K562 (cell line): ENCODE results near the gene USP7.

Experiments used
- CBFB ChIP-seq: sonication (generic); formaldehyde crosslinking; IDR thresholded peaks from 2 replicates; pipeline ENCODE4 v1.4.0; 2020; ENCODE audit warnings: mild to moderate bottlenecking, missing genetic modification reagents
- CHD4 ChIP-seq: fragments of 200-600 bp; sonication (generic); IDR thresholded peaks from 3 replicates; pipeline ENCODE4 v1.6.1; 2012; ENCODE audit warnings: low read depth, mild to moderate bottlenecking, mixed read lengths, low read length, inconsistent platforms; ENCODE audit not compliant: insufficient read depth, insufficient replicate concordance, poor library complexity, severe bottlenecking
- EZH2 ChIP-seq: IDR thresholded peaks from 2 replicates; pipeline ENCODE4 v1.6.1; 2012; ENCODE audit warnings: low read depth, mild to moderate bottlenecking, inconsistent platforms, low read length, borderline replicate concordance
- FOXJ3 ChIP-seq: sonication (generic); formaldehyde crosslinking; IDR thresholded peaks from 2 replicates; pipeline ENCODE4 v1.4.0; 2020; ENCODE audit warnings: mild to moderate bottlenecking, missing genetic modification reagents
- GTF2F1 ChIP-seq: IDR thresholded peaks from 2 replicates; pipeline ENCODE4 v1.6.1; 2011; ENCODE audit warnings: low read depth, low read length, improper control_type of control experiment
- LCOR ChIP-seq: sonication (generic); formaldehyde crosslinking; IDR thresholded peaks from 2 replicates; pipeline ENCODE4 v1.8.0; 2022; ENCODE audit warnings: mild to moderate bottlenecking, missing genetic modification reagents
- RNF2 ChIP-seq: sonication (generic); IDR thresholded peaks from 2 replicates; pipeline ENCODE4 v1.6.1; 2016
- SP1 ChIP-seq: sonication (generic); formaldehyde crosslinking; IDR thresholded peaks from 2 replicates; pipeline ENCODE4 v1.8.1; 2022; ENCODE audit warnings: mild to moderate bottlenecking, missing genetic modification reagents
- ZNF274 ChIP-seq: IDR thresholded peaks from 2 replicates; pipeline ENCODE4 v1.6.1; 2011; ENCODE audit warnings: low read depth, mild to moderate bottlenecking, low read length, moderate library complexity, borderline replicate concordance
- ZNF551 ChIP-seq: fragments of 250-450 bp; sonication (Bioruptor Pico); IDR thresholded peaks from 2 replicates; pipeline ENCODE4 v1.5.0; 2021; ENCODE audit warnings: mild to moderate bottlenecking, moderate library complexity
- TF ChIP-seq, protein P1 (sequence below): sonication (generic); formaldehyde crosslinking; IDR thresholded peaks from 2 replicates; pipeline ENCODE4 v1.8.1; 2023; ENCODE audit warnings: mild to moderate bottlenecking, missing genetic modification reagents, moderate library complexity
- TF ChIP-seq, protein P2 (sequence below), 3 experiments: IDR thresholded peaks in 2 of 3; conservative IDR thresholded peaks in 1 of 3; 2 replicates each; pipeline ENCODE4 v1.5.1; 2011 to 2012; ENCODE audit warnings: low read length in 3 of 3, mild to moderate bottlenecking in 3 of 3, control low read depth in 2 of 3, improper control_type of control experiment in 1 of 3, inconsistent platforms in 1 of 3, low read depth in 1 of 3, mixed read lengths in 1 of 3, moderate library complexity in 1 of 3; ENCODE audit not compliant: insufficient read depth in 2 of 3
- TF ChIP-seq, protein P3 (sequence below): sonication (generic); formaldehyde crosslinking; IDR thresholded peaks from 2 replicates; pipeline ENCODE4 v1.8.1; 2022; ENCODE audit warnings: missing genetic modification reagents

DNA sequence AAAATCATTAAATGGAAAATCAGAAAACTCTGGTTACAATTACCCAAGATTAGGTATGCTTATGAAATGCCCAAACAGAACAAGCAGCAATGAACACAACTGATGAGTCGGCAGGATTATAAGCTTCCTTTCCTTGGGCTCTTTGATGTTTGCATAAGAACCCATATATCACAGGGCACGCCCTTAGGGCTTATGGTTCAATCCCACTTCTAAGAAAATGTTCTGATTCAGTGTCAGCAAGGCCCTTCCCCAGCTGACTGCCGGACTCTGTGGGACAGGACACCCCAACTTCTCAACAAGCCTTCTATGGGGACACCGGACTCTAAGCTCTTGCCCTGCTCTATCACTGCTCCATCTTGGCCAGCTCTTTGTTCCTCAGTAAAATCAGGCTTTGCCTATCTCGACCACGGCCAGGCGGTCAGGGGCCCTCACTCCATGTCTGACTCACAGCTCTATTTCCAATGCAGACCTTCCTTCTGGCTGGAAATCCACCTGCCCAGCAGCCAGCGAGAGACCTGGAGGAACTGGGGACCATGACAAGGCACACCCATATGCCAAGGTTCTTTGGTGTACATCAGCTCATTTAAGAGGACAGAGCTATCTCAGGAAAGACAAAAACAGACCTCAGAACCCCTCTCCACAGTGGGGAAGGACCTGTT, 54.8 kb downstream of the USP7 start:
- TF ChIP-seq, protein P1, sequence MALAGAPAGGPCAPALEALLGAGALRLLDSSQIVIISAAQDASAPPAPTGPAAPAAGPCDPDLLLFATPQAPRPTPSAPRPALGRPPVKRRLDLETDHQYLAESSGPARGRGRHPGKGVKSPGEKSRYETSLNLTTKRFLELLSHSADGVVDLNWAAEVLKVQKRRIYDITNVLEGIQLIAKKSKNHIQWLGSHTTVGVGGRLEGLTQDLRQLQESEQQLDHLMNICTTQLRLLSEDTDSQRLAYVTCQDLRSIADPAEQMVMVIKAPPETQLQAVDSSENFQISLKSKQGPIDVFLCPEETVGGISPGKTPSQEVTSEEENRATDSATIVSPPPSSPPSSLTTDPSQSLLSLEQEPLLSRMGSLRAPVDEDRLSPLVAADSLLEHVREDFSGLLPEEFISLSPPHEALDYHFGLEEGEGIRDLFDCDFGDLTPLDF (CRISPR knock-in tag), result no peak
- TF ChIP-seq, protein P2, sequence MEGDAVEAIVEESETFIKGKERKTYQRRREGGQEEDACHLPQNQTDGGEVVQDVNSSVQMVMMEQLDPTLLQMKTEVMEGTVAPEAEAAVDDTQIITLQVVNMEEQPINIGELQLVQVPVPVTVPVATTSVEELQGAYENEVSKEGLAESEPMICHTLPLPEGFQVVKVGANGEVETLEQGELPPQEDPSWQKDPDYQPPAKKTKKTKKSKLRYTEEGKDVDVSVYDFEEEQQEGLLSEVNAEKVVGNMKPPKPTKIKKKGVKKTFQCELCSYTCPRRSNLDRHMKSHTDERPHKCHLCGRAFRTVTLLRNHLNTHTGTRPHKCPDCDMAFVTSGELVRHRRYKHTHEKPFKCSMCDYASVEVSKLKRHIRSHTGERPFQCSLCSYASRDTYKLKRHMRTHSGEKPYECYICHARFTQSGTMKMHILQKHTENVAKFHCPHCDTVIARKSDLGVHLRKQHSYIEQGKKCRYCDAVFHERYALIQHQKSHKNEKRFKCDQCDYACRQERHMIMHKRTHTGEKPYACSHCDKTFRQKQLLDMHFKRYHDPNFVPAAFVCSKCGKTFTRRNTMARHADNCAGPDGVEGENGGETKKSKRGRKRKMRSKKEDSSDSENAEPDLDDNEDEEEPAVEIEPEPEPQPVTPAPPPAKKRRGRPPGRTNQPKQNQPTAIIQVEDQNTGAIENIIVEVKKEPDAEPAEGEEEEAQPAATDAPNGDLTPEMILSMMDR (IDR thresholded peaks at IDR 0.05 in 2 of 3, conservative IDR thresholded peaks at IDR 0.05 in 1 of 3; ENCODE audit: insufficient read depth in 2 of 3, low read depth in 1 of 3, low read length in 3 of 3), result no peak
- TF ChIP-seq GTF2F1 (no peak), RNF2 (no peak), ZNF274 (no peak), LCOR (CRISPR knock-in tag) (no peak), EZH2 (no peak), SP1 (no peak), FOXJ3 (CRISPR knock-in tag) (no peak), CBFB (CRISPR knock-in tag) (no peak), CHD4 (no peak), ZNF551 (CRISPR knock-in tag) (no peak)
- TF ChIP-seq, protein P3, sequence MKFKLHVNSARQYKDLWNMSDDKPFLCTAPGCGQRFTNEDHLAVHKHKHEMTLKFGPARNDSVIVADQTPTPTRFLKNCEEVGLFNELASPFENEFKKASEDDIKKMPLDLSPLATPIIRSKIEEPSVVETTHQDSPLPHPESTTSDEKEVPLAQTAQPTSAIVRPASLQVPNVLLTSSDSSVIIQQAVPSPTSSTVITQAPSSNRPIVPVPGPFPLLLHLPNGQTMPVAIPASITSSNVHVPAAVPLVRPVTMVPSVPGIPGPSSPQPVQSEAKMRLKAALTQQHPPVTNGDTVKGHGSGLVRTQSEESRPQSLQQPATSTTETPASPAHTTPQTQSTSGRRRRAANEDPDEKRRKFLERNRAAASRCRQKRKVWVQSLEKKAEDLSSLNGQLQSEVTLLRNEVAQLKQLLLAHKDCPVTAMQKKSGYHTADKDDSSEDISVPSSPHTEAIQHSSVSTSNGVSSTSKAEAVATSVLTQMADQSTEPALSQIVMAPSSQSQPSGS, result no peak
